Measurements from ENCODE around the gene LTBP2. TPM values are rescaled to one million over a fixed set of nuclear protein-coding genes. Genes with fewer than 3 reads are reported as not detected.
"Not testable (repeated sequence)": the region's sequence is repeated elsewhere in the genome, so short reads cannot be mapped to it uniquely, and the experiment has no call there.

Gene LTBP2
- total and polyA plus RNA-seq, 3 experiments from 2014 or later = 0.24 to 0.83 (median 0.42) TPM

DNA sequence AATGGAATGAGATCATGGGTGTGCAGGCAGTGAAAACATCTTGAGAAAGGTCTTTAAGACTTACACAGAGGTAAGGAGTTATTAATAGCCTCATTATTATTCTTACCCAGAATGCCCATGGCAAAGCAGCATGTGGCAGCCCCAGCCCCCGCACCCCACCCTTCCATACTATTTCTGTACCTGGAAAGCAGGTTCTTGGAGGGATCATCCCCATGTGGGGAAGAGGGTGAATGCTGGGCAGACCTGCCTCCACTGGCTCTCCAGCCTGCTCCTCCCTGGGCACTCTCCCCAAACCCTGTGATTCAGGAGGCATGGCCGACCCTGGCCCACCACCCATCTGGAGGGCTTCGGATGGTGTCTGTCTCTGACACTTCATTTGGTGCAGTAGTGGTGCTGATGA is 147.3 kb downstream of the LTBP2 start:
- H3K9me3 Mint-ChIP-seq = no peaks in the 10 kb centered on the region
- no peaks in the 10 kb centered on the region for H3K36me3 Mint-ChIP-seq
- H3K4me3 ChIP-seq (ENCODE audit: low read length) = no peak overlapping the region
- H3K4me1 ChIP-seq (ENCODE audit: insufficient read depth, low read length) = no peaks in the 10 kb centered on the region
- no peak overlapping the region for H3K27ac Mint-ChIP-seq
- H3K27me3 Mint-ChIP-seq = peaks cover 16 to 18% of the 10 kb centered on the region in 2 donors
- ChIA-PET POLR2A (no interaction called here), CTCF (no interaction called here)
- no peaks in the 10 kb centered on the region for H3K4me1 Mint-ChIP-seq
- no peaks in the 10 kb centered on the region for H3K9me3 ChIP-seq (ENCODE audit: low read length)
- no peaks in the 10 kb centered on the region for H3K36me3 ChIP-seq (ENCODE audit: insufficient read depth, low read length)
- no peak overlapping the region for H3K27ac ChIP-seq (ENCODE audit: low read depth, low read length)
- DNase-seq = no peak
- H3K27me3 ChIP-seq (ENCODE audit: insufficient read depth, low read length, poor library complexity, severe bottlenecking) = no peaks in the 10 kb centered on the region
- no peak overlapping the region for H3K4me3 Mint-ChIP-seq

DNA sequence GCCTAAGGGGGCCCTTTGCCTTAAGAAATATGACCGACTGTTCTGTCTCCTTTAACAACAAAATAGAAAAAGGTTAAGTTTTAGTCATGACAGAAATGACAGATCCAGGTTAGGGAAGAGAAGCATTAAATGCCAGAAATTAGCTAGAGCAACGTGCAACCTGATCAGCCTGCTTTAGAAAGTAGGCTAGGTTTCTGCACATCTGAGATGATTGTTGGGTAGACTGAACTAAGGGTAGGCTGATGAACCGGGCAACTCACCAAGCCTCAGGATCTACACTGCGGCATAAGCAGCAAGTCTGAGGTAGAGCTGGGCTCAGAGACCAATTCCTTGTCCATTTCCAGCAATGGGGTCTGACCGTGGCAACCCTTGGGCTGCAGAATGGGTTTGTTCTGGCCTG is 148.3 kb downstream of the LTBP2 start:
- H3K9me3 Mint-ChIP-seq = no peaks in the 10 kb centered on the region
- H3K27me3 Mint-ChIP-seq = peaks cover 16 to 22% of the 10 kb centered on the region in 2 donors
- Histone ChIP-seq H3K4me3 (ENCODE audit: low read length) (no peak overlapping the region), H3K27ac (ENCODE audit: low read depth, low read length) (no peak overlapping the region), H3K36me3 (ENCODE audit: insufficient read depth, low read length) (no peaks in the 10 kb centered on the region), H3K9me3 (ENCODE audit: low read length) (no peaks in the 10 kb centered on the region), H3K27me3 (ENCODE audit: insufficient read depth, low read length, poor library complexity, severe bottlenecking) (no peaks in the 10 kb centered on the region), H3K4me1 (ENCODE audit: insufficient read depth, low read length) (no peaks in the 10 kb centered on the region)
- CTCF ChIA-PET = no interaction called here
- H3K4me3 Mint-ChIP-seq = no peak overlapping the region
- POLR2A ChIA-PET = no interaction called here
- no peak overlapping the region for H3K27ac Mint-ChIP-seq
- H3K4me1 Mint-ChIP-seq = no peaks in the 10 kb centered on the region
- DNase-seq = no peak
- H3K36me3 Mint-ChIP-seq = no peaks in the 10 kb centered on the region

GRCh38 chr14:74462993-74463392 is 149.0 kb downstream of the LTBP2 start:
- POLR2A ChIA-PET = no interaction called here
- H3K27ac ChIP-seq (ENCODE audit: low read depth, low read length) = no peak overlapping the region
- Mint-ChIP-seq H3K4me3 (no peak overlapping the region), H3K27me3 (peaks cover 14 to 22% of the 10 kb centered on the region in 2 donors), H3K9me3 (no peaks in the 10 kb centered on the region), H3K27ac (peak overlapping the region in 1 of 8 donors; percentile 12), H3K4me1 (no peaks in the 10 kb centered on the region), H3K36me3 (no peaks in the 10 kb centered on the region)
- no peaks in the 10 kb centered on the region for H3K4me1 ChIP-seq (ENCODE audit: insufficient read depth, low read length)
- H3K9me3 ChIP-seq (ENCODE audit: low read length) = no peaks in the 10 kb centered on the region
- H3K36me3 ChIP-seq (ENCODE audit: insufficient read depth, low read length) = no peaks in the 10 kb centered on the region
- H3K4me3 ChIP-seq (ENCODE audit: low read length) = no peak overlapping the region
- CTCF ChIA-PET = no interaction called here
- DNase-seq = no peak
- H3K27me3 ChIP-seq (ENCODE audit: insufficient read depth, low read length, poor library complexity, severe bottlenecking) = no peaks in the 10 kb centered on the region

GRCh38 chr14:74459976-74460375 is 152.1 kb downstream of the LTBP2 start:
- CTCF ChIA-PET = interaction anchor here (0.6 kb wide), 1 partner anchor 83 kb away, joined by 3 read pairs; no protein-coding TSS in a partner anchor
- no peaks in the 10 kb centered on the region for H3K4me1 Mint-ChIP-seq
- H3K27ac Mint-ChIP-seq = no peak overlapping the region
- Histone ChIP-seq H3K27me3 (ENCODE audit: insufficient read depth, low read length, poor library complexity, severe bottlenecking) (no peaks in the 10 kb centered on the region), H3K36me3 (ENCODE audit: insufficient read depth, low read length) (no peaks in the 10 kb centered on the region), H3K9me3 (ENCODE audit: low read length) (no peaks in the 10 kb centered on the region), H3K4me3 (ENCODE audit: low read length) (no peak overlapping the region), H3K27ac (ENCODE audit: low read depth, low read length) (no peak overlapping the region), H3K4me1 (ENCODE audit: insufficient read depth, low read length) (no peaks in the 10 kb centered on the region)
- H3K27me3 Mint-ChIP-seq = peaks cover 22 to 37% of the 10 kb centered on the region in 2 donors
- POLR2A ChIA-PET = no interaction called here
- no peaks in the 10 kb centered on the region for H3K9me3 Mint-ChIP-seq
- H3K4me3 Mint-ChIP-seq = no peak overlapping the region
- no peaks in the 10 kb centered on the region for H3K36me3 Mint-ChIP-seq
- no peak for DNase-seq

- H3K27me3 ChIP-seq (ENCODE audit: insufficient read depth, low read length, poor library complexity, severe bottlenecking) = no peaks in the 10 kb centered on the region
- H3K9me3 ChIP-seq (ENCODE audit: low read length) = no peaks in the 10 kb centered on the region
- H3K4me3 Mint-ChIP-seq = no peak overlapping the region
- POLR2A ChIA-PET = no interaction called here
- peaks cover 0 to 2% (median 0%) of the 10 kb centered on the region in 5 donors for H3K9me3 Mint-ChIP-seq
- CTCF ChIA-PET = no interaction called here
- DNase-seq = no peak
- H3K36me3 Mint-ChIP-seq = no peaks in the 10 kb centered on the region
- H3K27ac ChIP-seq (ENCODE audit: low read depth, low read length) = no peak overlapping the region
- H3K4me3 ChIP-seq (ENCODE audit: low read length) = no peak overlapping the region
- H3K36me3 ChIP-seq (ENCODE audit: insufficient read depth, low read length) = no peaks in the 10 kb centered on the region
- H3K27ac Mint-ChIP-seq = no peak overlapping the region
- H3K4me1 ChIP-seq (ENCODE audit: insufficient read depth, low read length) = no peaks in the 10 kb centered on the region
- no peaks in the 10 kb centered on the region for H3K4me1 Mint-ChIP-seq
- peaks cover 23 to 37% of the 10 kb centered on the region in 2 donors for H3K27me3 Mint-ChIP-seq
Measured at GRCh38 chr14:74459289-74459946, 152.6 kb downstream of the LTBP2 start.

DNA sequence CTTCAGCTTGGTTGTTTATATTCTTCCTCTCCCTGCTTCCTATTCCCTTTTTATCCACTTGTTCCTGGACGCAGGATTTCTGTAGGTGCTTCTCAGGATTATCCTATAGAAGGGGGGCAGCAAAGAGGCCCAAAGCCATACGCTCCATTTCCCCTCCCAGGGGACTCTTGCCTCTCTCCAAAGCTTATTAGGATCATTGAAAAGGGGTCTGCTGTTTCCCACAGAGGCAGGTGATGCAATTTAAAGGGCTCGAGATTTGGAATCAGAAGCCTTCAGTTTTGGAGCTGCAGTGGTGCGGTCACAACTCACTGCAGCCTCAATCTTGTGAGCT is 154.5 kb downstream of the LTBP2 start:
- Histone ChIP-seq H3K36me3 (ENCODE audit: insufficient read depth, low read length) (no peaks in the 10 kb centered on the region), H3K9me3 (ENCODE audit: low read length) (no peaks in the 10 kb centered on the region), H3K4me3 (ENCODE audit: low read length) (no peak overlapping the region), H3K4me1 (ENCODE audit: insufficient read depth, low read length) (no peaks in the 10 kb centered on the region), H3K27ac (ENCODE audit: low read depth, low read length) (no peak overlapping the region), H3K27me3 (ENCODE audit: insufficient read depth, low read length, poor library complexity, severe bottlenecking) (no peaks in the 10 kb centered on the region)
- Mint-ChIP-seq H3K27ac (no peak overlapping the region), H3K4me3 (no peak overlapping the region), H3K27me3 (peaks cover 18 to 31% of the 10 kb centered on the region in 2 donors), H3K36me3 (no peaks in the 10 kb centered on the region), H3K4me1 (no peaks in the 10 kb centered on the region), H3K9me3 (peaks cover 0 to 5% (median 0%) of the 10 kb centered on the region in 5 donors)
- DNase-seq = no peak
- ChIA-PET CTCF (no interaction called here), POLR2A (no interaction called here)

DNA sequence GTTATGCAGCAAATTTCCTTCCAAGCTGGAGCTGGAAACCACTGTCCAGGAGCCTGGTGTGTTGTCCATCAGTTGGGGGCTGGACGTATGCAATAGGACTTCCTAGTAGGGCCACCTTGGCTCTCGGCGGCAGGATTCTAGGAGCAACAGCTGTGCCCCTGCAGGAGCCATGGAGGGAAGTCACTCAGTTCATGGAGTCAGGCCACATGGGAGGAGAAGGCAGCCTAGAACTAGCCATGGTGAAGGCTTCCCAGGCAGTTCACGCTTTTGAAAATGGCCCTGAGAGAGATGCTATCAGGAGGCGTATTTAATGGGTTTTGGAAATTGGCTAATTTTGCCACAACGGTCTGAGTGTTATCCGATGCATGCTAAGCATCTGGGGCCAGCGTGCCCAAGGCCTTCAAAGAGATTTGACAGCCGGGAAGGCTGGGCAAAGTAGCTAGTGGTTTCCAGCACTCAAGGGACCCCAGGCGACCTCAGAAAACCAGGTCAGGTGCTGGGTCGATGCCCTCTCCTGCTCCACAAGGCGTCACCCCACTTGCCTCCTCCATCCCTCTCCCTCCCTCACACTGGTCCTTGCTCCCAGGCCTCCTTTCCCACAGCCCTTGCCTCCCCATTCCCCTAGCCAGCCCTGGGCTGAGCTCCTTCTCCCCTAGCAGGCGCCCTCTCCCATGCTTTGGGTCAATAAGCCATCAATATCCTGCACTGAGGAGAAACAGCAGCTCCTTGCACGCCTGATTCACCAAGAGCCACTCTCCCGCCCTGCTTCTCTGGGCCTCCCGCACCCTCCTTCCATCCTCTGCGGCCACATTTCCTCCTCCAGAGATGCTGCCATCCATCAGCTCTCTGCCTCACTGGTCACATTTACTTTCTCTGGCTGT is 155.1 kb downstream of the LTBP2 start:
- Mint-ChIP-seq H3K27ac (peak overlapping the region in 1 of 8 donors; percentile 93), H3K9me3 (peaks cover 0 to 5% (median 0%) of the 10 kb centered on the region in 5 donors), H3K36me3 (no peaks in the 10 kb centered on the region), H3K4me3 (no peak overlapping the region), H3K4me1 (no peaks in the 10 kb centered on the region), H3K27me3 (peaks cover 18 to 31% of the 10 kb centered on the region in 2 donors)
- CTCF ChIA-PET = no interaction called here
- Histone ChIP-seq H3K27me3 (ENCODE audit: insufficient read depth, low read length, poor library complexity, severe bottlenecking) (no peaks in the 10 kb centered on the region), H3K4me3 (ENCODE audit: low read length) (no peak overlapping the region), H3K4me1 (ENCODE audit: insufficient read depth, low read length) (no peaks in the 10 kb centered on the region), H3K9me3 (ENCODE audit: low read length) (no peaks in the 10 kb centered on the region), H3K36me3 (ENCODE audit: insufficient read depth, low read length) (no peaks in the 10 kb centered on the region), H3K27ac (ENCODE audit: low read depth, low read length) (no peak overlapping the region)
- POLR2A ChIA-PET = no interaction called here
- no peak for DNase-seq

DNA sequence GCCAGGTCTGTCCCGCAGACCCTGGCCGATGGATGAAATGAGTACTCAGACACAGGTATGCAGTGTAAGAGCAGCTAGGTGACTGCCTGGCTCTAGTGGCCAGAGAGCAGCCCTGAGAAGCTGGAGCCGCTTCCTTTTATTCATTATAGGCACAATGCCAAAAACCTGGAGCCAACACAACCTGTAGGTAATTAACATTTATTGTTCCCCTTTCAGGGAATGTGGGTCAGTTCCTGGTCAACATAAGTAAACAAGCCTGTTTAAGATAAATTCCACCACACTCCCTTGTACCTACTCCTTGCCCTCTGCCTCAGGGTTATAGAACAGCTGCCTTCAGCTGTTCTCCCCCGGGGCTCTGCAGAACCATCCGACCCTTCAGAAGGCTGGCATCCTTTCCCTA is 157.6 kb downstream of the LTBP2 start:
- H3K9me3 ChIP-seq (ENCODE audit: low read length); CTCF ChIA-PET; H3K36me3 Mint-ChIP-seq; H3K4me1 ChIP-seq (ENCODE audit: insufficient read depth, low read length); H3K4me3 ChIP-seq (ENCODE audit: low read length); POLR2A ChIA-PET; H3K27me3 ChIP-seq (ENCODE audit: insufficient read depth, low read length, poor library complexity, severe bottlenecking); H3K4me1 Mint-ChIP-seq; H3K9me3 Mint-ChIP-seq; H3K27ac Mint-ChIP-seq; H3K4me3 Mint-ChIP-seq; H3K36me3 ChIP-seq (ENCODE audit: insufficient read depth, low read length); H3K27ac ChIP-seq (ENCODE audit: low read depth, low read length); DNase-seq: not testable (repeated sequence)
- H3K27me3 Mint-ChIP-seq = peaks cover 15 to 17% of the 10 kb centered on the region in 2 donors

Measured in CD8-positive, alpha-beta memory T cell (primary cell).